MCF 10A (cell line): ENCODE measurements around the gene MED13L. TPM values are rescaled to one million over a fixed set of nuclear protein-coding genes. Genes with fewer than 3 reads are reported as not detected.

Experiments used
- BruUV-seq: library from RNA; stranded (reverse); fragments of 400-500 nt; replicated peaks from 2 replicates; lab custom pipeline; 2021; lab: Mats Ljungman, UMichigan
- CTCF ChIA-PET: fragments of 300-600 bp; sonication (Branson Sonifier 250); formaldehyde crosslinking; extraction: SDS; loops from one replicate; lab custom pipeline; 2021; ENCODE audit warnings: antibody characterized with exemption, inconsistent platforms; lab: Yijun Ruan, JAX
- POLR2A ChIA-PET: fragments of 300-600, 350-650 bp; sonication (Branson Sonifier 250); formaldehyde crosslinking; extraction: SDS; loops from one replicate; lab custom pipeline; 2020; ENCODE audit warnings: antibody characterized with exemption, inconsistent platforms; lab: Yijun Ruan, JAX
- DNase-seq: peaks from one replicate; pipeline ENCODE4 v3.0.0-alpha.2; 2018; ENCODE audit not compliant: unreplicated experiment
- H3K27ac Mint-ChIP-seq: one replicate; pipeline ENCODE4 v1.8.0; 2022; ENCODE audit warnings: mild to moderate bottlenecking, low read depth, mixed read lengths; ENCODE audit not compliant: unreplicated experiment
- H3K27me3 Mint-ChIP-seq: one replicate; pipeline ENCODE4 v1.8.0; 2022; ENCODE audit warnings: mixed read lengths; ENCODE audit not compliant: insufficient read depth, unreplicated experiment
- H3K36me3 Mint-ChIP-seq: one replicate; pipeline ENCODE4 v1.8.0; 2022; ENCODE audit warnings: mild to moderate bottlenecking, moderate library complexity, mixed read lengths; ENCODE audit not compliant: insufficient read depth, unreplicated experiment
- H3K4me1 Mint-ChIP-seq: one replicate; pipeline ENCODE4 v1.8.0; 2022; ENCODE audit warnings: mixed read lengths; ENCODE audit not compliant: insufficient read depth, unreplicated experiment
- H3K4me3 Mint-ChIP-seq: one replicate; pipeline ENCODE4 v1.8.0; 2022; ENCODE audit warnings: mild to moderate bottlenecking, moderate library complexity, mixed read lengths; ENCODE audit not compliant: unreplicated experiment
- H3K9me3 Mint-ChIP-seq: one replicate; pipeline ENCODE4 v1.8.0; 2022; ENCODE audit warnings: mixed read lengths; ENCODE audit not compliant: unreplicated experiment
- intact Hi-C: fragments of 100-400 bp; cut with micrococcal nuclease; formaldehyde crosslinking; loops from 2 replicates; pipeline ENCODE4 v1.14.1; 2022
- total RNA-seq: library from RNA; stranded (reverse); gene quantifications from 2 replicates; pipeline ENCODE4 v1.2.3, GENCODE V29; 2022
- TF ChIP-seq, protein P1 (sequence below): fragments of 200-600 bp; IDR thresholded peaks from one replicate; pipeline ENCODE4 v1.8.0; 2022; ENCODE audit warnings: antibody characterized with exemption, mild to moderate bottlenecking; ENCODE audit not compliant: unreplicated experiment

MED13L gene
- total RNA-seq, 1 experiment from 2014 or later: 91.6 TPM

DNA sequence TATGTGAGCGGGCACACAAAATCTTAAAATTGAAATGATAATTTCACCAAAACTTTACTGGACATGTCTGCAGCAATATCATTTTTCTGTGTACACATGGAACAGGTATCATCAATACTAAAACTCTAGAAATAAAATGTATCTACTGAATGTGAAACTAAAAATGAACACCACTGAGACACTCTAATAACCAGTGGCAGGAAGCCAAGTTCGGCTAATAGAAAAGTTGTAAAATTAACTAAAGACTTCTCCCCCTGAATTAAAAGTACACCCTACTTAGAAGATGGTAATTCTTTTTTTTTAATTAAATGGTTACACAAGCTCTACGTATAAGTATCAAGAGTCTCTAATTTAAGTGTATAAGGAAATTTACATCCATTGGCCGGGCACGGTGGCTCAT lies 227.2 kb downstream of the MED13L start:
- H3K27me3 Mint-ChIP-seq: no peaks in the 10 kb centered on the region
- BruUV-seq: no TSS peak
- intact Hi-C loops: no loop called here
- no peak overlapping the region for H3K27ac Mint-ChIP-seq
- TF ChIP-seq, protein P1, sequence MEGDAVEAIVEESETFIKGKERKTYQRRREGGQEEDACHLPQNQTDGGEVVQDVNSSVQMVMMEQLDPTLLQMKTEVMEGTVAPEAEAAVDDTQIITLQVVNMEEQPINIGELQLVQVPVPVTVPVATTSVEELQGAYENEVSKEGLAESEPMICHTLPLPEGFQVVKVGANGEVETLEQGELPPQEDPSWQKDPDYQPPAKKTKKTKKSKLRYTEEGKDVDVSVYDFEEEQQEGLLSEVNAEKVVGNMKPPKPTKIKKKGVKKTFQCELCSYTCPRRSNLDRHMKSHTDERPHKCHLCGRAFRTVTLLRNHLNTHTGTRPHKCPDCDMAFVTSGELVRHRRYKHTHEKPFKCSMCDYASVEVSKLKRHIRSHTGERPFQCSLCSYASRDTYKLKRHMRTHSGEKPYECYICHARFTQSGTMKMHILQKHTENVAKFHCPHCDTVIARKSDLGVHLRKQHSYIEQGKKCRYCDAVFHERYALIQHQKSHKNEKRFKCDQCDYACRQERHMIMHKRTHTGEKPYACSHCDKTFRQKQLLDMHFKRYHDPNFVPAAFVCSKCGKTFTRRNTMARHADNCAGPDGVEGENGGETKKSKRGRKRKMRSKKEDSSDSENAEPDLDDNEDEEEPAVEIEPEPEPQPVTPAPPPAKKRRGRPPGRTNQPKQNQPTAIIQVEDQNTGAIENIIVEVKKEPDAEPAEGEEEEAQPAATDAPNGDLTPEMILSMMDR: no peak
- H3K36me3 Mint-ChIP-seq: no peaks in the 10 kb centered on the region
- ChIA-PET CTCF (no interaction called here), POLR2A (no interaction called here)
- H3K9me3 Mint-ChIP-seq: no peaks in the 10 kb centered on the region
- peaks cover 31% of the 10 kb centered on the region for H3K4me1 Mint-ChIP-seq
- no peak overlapping the region for H3K4me3 Mint-ChIP-seq
- no peak for DNase-seq

DNA sequence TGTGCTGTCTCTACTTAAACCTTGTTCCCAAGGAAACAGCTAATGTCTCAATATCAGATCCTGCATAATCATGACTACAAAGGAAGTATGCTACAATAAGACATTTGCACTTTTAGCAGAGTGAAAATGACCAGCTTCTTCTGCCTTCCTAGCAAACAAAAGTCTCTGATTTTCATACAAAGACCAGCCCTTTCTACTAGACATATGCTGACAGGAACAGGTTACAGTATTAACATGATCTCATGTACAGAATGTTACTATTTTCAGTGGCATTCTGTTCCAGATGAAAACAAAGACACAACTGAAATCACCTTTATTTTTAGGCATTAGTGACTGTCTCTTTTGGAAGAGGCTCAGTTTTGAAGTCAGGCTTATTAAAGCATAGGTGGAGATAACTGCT lies 228.6 kb downstream of the MED13L start:
- TF ChIP-seq, protein P1: no peak
- no peaks in the 10 kb centered on the region for H3K9me3 Mint-ChIP-seq
- H3K27me3 Mint-ChIP-seq: no peaks in the 10 kb centered on the region
- H3K27ac Mint-ChIP-seq: no peak overlapping the region
- ChIA-PET CTCF (interaction anchor here (0.6 kb wide), 1 partner anchor 248 kb away, joined by 4 read pairs; no protein-coding TSS in a partner anchor), POLR2A (interaction anchor here (1.2 kb wide), 1 partner anchor 10 kb away, joined by 3 read pairs; no protein-coding TSS in a partner anchor)
- H3K36me3 Mint-ChIP-seq: no peaks in the 10 kb centered on the region
- no TSS peak for BruUV-seq
- H3K4me1 Mint-ChIP-seq: peaks cover 37% of the 10 kb centered on the region
- no peak overlapping the region for H3K4me3 Mint-ChIP-seq
- intact Hi-C loops: no loop called here
- DNase-seq: no peak

DNA sequence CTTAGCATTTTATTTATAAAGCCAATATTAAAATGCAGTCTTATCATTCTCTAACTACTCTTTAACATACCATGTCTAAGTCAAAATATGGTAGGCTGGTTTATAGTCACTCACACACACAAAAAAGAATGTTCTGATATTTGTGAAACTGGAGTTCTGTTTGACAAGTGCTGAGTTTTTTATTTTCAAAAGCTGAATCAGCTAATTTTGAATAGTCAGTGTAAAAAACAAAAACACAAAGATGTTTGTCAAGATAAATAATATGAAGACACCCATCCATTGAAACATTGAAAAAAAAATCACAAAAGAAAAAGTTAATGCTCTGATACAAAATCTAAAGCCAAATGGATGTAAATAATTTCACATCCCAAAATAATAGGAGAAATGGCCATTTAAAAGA lies 231.5 kb downstream of the MED13L start:
- Mint-ChIP-seq H3K27me3 (no peaks in the 10 kb centered on the region), H3K4me3 (no peak overlapping the region), H3K27ac (no peak overlapping the region), H3K36me3 (no peaks in the 10 kb centered on the region), H3K9me3 (no peaks in the 10 kb centered on the region), H3K4me1 (peaks cover 25% of the 10 kb centered on the region)
- TF ChIP-seq, protein P1: no peak
- POLR2A ChIA-PET: interaction anchor here (0.6 kb wide), 1 partner anchor 174 kb away, joined by 3 read pairs; no protein-coding TSS in a partner anchor
- no TSS peak for BruUV-seq
- CTCF ChIA-PET: interaction anchor here (0.6 to 0.7 kb wide), 3 partner anchors 518 to 626 kb away, joined by 3 to 5 read pairs (median 3); no protein-coding TSS in a partner anchor
- no peak for DNase-seq
- intact Hi-C loops: no loop called here

DNA sequence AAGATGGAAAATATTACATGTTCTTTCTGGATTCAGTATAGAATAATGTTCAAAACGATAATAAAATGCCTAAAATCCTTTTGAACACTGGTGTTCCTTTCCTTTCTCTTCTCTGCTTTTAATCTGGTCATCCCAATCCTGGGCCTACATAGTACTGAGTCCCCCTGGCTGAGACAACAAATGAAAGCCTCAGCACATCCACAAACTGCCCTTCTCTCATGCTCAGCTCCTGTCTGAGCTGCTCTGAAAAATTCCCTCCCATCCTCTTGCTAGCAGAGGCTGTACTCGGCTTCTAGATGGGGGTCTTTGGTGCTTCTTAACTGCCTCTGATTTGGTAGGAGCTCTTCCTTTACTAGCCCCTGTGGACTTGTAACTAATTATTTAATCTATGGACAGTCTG lies 232.3 kb downstream of the MED13L start:
- peaks cover 25% of the 10 kb centered on the region for H3K4me1 Mint-ChIP-seq
- no peak for DNase-seq
- intact Hi-C loops: no loop called here
- ChIA-PET CTCF (interaction anchor here (1.0 to 1.2 kb wide), 2 partner anchors 19 to 22 kb away, joined by 3 to 4 read pairs; no protein-coding TSS in a partner anchor), POLR2A (no interaction called here)
- no peaks in the 10 kb centered on the region for H3K36me3 Mint-ChIP-seq
- no peaks in the 10 kb centered on the region for H3K9me3 Mint-ChIP-seq
- TF ChIP-seq, protein P1: no peak
- no peak overlapping the region for H3K4me3 Mint-ChIP-seq
- peak overlapping the region; percentile 66 for H3K27ac Mint-ChIP-seq
- no peaks in the 10 kb centered on the region for H3K27me3 Mint-ChIP-seq
- BruUV-seq: no TSS peak
